Activated CD8-positive, alpha-beta memory T cell treated with anti-CD3 and anti-CD28 coated beads, Interleukin-2, amount 50 U/mL, for 4 hours (primary cell): Measurements from ENCODE around the gene NAPA.
"Not testable (repeated sequence)": the region's sequence is repeated elsewhere in the genome, so short reads cannot be mapped to it uniquely, and the experiment has no call there.

Source experiments
- DNase-seq: peaks from one replicate; pipeline ENCODE4 v3.0.0-alpha.2; 2020

The NAPA gene

DNA sequence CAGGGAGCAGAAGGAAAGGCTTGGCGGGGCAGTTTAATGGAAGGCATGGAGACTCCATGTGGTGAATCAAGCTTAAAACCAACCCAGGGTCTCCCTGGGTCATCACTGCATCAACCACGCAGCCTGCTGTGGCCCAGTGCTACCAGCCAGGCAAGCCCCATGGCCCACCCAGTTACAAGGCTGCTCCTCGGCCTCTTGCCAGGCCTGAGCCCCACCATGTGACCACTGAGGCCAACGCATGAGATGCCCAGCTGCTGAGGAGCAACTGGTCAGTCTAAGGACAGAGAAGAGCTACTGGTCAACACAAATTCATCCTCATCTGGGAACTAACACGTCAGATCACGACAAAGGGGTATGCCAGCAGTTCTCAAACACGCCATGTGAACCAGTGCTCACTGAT lies 15.5 kb downstream of the NAPA start:
- DNase-seq = no peak

DNA sequence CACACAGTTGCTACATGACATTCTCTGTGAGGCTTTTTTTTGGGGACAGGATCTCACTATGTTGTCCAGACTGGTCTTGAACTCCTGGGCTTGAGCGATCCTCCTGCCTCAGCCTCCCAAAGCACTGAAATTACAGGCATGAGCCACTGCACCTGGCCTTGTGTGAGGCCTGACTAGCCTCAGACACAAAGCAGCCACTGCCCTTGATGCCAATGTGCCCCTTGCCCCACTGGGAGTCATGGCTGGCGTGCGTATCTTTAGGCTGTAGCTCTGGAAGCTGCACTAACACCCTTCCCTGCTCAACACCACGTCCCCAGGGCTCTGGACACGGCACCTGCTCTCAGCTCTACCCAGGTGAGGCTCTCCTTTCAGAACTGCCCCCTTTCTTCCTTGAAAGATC lies 16.3 kb downstream of the NAPA start:
- DNase-seq = no peak

DNA sequence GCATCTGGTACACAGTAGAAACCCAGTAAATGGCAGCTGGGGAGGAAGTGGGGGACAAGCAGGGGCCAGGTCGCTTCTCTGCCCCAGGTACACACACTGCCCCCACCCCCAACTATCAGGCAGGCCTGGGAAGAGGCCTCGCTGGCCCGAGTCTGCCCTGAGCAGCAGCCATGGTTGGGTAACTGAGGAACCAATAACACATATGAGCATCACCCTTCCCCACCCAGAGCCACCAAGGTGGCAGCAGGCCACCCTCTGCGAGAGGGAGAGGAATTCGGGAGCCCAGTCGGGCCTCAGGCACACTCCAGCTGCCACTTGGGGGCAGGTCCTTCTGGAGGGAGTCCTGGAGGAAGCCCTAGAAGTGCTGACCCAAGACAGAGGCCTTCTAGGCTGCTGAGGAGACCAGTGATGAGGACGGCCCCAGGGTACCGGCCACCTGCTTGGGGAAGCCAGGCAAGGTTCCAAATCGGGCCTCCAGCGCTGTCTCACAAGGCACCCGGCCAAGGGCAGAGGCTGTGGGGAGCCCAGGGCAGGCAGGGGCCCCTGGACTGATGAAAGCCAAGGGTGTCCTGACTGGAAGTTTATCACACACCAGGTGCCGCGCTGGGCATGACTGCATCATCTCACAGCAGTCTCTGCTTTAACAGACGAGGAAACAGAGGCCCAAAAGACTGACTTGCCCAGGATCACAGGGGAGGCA lies 16.9 kb downstream of the NAPA start:
- no peak for DNase-seq

DNA sequence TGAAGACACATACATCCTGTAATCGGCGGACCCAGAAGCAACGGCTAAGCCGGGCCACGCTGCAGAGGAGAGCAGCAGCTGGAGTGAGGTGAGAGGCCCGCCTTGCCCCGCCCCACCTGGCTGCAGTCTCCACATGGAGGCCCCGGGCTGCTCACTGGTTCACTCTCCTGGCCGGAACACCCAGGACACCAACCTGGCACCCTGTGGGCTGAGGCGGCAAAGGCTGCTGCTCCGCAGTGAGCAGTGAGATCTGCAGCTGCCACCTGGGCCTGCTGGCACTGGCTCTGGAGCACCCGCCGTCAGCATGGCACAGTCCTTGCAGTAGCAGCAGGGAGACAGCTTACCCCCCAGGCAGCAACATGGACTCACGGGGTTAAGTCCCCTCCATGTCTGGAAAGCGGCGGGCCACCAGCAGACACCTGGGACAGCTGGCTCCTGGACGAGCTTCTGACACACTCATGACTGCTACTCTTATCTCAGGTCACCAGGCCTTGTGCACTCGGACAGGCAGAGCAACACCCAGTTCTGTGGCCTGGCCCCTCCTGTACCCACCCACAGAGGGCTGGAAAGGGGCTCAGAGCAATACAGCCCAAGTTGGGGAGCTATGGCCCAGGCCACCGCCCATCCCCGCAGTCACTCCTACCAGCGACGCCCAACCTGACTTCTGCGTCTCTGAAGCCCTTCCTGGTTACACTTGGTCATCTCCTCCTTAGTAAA lies 17.7 kb downstream of the NAPA start:
- DNase-seq = no peak

DNA sequence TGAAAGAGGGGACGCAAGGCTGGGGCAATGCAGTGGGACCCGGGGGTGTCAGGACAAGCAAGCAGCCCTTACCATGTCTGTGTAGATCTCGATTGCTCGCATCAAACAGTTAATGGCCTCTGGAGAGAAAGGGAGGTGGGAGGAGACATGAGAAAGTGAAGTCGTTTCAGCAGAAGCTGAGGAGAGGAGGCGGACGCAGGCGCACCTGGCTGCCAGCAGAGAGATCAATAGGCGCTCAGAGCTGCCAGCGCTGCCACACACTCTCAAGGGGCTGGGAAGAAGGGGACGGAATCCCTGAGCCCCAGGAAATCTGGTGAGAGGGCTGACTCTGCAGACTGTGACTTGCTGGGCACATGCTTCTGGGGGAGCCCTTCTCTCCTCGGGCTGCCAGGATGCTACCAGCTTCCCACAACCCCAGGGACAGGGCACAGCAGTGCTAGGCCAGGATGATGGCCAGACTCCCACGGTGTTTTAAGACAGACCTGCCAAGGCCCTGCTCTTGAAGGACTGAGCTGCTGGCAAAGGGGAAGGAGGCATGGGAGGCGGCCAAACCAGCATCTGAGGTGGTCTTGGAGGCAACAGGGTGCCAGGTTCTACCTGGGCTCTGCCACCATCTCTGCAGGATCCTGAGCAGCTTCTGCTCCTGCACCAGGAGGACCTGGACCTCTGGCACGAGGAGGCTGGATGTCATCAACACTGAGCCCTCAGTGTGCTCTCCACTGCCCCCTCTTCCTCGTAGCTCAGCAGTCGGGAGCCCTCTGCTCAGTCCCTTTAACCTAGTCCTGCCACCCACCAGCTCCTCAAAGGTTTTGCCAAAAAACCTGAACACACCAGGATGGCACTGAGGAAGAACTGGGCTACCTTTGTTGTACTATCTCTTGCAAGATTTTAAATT lies 19.1 kb downstream of the NAPA start:
- no peak for DNase-seq

DNA sequence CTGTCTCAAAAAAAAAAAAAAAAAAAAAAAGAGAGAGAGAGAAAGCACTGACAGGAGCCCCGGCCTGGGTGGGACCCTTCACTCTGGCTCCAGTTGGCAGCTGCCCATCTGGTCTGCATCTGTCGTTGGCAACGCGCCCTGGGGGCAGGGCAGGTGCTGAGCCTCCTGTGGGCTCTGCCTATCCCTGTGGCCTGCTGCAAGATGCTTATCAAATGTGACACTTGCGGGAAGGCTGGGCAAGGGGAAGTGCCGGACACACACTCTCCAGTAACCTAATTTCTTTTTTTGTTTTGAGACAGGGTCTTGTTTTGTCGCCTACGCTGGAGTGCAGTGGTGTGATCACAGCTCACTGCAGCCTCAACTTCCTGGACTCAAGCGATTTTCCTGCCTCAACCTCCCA lies 20.1 kb downstream of the NAPA start:
- no peak for DNase-seq

DNA sequence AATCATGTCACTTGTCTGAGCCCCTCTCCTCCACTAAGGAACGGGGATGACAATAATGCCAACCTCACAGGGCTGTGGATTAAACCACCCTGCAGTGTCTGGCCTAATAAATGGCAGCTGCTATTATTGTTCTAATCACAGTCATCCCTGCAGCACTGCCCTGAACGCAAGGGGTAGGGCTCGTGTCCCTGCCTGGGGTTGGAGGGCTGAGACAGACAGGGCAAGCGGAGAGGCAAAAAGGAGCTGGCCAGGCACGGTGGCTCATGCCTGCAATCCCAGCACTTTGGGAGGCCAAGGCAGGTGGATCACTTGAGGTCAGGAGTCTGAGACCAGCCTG lies 20.7 kb downstream of the NAPA start:
- DNase-seq = no peak

DNA sequence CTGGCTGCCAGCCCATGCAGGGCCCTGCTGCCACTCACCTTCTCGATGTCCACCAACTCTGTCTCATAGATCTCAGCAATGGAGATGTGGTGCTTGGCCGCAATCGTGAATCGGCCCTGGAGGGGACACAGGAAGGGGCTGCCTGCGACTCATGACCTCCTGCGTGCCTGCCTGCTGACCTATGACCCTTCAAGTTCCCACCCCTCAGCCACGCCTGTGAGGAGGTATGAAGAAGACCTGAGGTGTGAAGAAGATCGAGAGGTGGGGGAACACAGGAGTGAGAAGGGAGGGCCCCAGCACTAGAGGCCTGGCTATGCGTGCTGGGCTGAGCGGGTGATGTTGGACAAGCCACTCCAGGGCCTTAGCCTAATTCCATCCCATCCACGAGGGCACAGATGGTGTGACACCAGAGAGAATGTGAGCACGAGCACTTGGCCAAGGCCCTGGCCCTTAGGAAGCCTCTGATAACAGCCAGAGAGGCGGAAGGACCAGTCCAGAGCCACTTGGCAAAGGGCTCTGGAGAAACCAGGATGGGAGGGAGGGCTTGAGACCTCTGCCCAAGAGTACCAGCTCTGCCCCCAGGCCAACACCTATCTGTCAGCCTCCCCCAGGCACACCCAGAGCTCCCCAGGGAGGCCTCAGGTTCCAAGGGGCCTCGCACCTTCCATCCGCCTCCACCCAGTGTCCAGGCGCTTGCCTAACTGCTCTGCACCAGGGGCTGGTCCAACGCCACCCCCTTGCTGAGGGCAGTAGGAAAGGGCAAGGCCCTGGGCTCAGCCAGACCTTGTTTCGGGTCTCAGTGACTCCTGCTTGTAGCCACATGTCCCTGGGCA lies 21.3 kb downstream of the NAPA start:
- no peak for DNase-seq

DNA sequence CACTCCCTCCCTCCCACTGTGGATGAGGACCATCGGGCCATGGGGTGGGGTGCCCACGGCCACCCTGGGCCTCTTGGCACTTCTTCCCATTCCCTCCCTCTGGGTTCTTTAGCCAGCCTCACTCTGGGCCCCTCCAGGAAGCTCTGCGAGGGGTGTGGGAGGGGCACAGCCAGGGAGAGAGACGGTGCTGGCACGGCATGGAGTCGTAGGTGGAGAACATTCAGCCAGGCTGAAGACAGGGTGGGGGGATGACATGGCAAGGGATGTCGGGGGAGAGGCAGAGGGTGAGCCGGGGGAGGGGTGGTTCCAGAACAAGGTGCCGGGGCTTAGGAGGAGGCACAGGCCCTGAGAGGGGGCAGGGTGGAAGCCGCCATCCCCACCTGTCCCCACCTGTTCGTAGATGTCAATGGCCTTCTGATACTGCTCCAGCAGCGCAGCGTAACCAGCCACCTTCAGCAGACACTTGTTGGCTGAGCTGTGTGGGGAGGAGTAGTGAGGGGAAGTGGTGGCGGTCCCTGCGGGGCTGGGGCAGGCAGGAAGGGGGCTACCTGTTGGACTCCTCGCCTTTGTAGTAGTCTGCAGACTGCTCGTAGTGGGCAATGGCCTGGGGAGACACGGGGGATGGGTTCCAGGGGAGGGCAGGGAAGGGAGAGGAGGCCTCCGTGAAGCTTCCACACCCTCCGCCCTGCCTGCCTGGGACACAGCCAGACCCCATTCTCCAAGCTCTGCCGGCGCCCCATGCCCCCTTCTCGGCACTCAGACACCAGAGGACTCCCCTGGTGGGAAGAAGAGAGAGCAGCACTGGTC lies 22.1 kb downstream of the NAPA start:
- DNase-seq = no peak

DNA sequence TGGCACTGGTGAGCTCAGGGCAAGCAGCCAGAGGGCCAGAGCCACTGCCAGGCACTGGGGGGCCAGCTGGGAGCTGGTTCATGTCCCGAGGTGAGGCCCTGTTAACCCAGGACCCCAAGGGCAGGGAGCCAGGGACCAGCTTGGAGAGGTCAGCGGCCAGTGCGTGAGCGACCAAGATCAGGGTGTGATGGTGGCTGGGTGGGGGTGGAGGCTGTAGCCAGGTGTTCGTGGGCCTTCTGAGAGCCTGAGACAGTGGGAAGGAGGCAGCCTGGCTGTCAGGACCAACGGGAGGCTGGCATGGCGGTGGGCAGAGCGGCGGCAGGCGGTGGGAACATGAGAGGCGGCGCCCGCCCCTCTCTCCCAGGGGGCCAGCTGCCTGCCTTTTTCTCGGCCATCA lies 22.7 kb downstream of the NAPA start:
- no peak for DNase-seq

DNA sequence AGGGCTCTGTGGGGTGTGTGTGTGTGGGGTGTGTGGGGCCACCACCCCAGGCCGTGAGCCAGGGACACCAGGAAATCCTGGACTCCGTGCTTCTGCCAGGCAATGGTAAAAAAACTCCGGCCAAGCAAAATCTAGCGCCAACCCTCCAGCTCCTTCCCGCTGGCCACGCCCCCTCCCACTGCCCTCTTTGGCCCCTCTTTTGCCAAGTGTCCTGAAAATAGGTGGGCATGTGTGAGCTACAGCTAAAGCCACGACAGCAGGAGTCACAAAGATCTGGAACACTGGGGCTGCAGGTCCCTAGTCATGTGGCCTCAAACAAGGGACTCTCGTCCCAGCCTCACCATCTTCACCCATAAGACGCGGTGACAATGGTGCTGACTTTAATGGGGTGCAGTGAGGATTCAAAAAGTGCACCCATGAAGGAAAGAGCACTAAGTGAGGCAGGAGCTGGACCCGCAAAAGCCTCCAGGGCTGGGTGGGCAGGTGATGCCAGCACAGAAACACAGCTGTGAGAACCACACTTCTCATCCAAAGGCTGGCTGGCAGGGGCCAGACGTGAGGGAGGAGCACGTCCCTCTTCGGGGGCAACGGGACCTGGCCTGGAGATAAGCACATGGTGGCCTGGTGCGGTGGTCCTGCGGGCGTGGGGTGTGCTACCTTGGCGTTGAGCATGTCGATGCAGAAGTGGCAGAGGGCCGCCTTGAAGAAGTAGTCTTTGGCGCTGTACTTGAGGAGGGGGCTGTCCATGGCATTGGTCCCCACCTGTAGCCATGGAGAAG lies 23.3 kb downstream of the NAPA start:
- DNase-seq = no peak

DNA sequence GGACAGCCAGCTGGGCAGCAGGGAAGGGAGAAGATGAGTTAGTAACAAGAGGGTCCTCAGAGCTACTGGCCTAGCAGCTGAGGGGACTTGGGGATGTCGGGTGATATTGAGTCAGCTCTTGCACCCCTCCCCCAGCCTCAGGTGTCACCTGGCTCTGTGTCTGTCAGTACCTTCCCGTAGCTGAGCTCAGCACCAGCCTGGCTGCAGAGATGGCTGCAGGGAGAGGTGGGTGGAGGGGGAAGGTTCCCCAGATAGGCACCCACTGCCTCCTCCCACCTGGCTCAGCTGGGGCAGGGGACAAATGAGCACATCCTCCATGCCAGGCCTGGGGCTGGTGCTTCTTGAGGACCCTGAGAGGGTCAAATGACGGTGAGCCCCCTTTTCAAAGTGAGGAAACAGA lies 24.0 kb downstream of the NAPA start:
- no peak for DNase-seq

DNA sequence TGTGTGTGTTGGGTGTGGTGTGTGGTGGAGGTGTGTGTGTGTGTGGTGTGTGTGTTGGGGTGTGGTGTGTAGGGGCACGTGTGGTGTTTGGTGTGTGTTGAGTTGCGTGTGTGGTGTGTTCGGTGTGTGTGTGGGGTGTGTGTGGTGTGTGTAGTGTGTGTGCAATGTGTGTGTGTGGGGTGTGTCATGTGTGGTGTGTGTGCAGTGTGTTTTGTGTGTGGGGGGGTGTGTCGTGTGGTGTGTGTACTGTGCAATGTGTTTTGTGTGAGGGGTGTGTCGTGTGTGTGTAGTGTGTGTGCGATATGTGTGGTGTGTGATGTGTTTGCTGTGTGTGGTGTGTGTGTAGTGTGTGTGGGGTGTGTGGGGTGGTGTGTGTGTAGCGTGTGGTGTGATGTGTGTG lies 24.8 kb downstream of the NAPA start:
- no peak for DNase-seq

DNA sequence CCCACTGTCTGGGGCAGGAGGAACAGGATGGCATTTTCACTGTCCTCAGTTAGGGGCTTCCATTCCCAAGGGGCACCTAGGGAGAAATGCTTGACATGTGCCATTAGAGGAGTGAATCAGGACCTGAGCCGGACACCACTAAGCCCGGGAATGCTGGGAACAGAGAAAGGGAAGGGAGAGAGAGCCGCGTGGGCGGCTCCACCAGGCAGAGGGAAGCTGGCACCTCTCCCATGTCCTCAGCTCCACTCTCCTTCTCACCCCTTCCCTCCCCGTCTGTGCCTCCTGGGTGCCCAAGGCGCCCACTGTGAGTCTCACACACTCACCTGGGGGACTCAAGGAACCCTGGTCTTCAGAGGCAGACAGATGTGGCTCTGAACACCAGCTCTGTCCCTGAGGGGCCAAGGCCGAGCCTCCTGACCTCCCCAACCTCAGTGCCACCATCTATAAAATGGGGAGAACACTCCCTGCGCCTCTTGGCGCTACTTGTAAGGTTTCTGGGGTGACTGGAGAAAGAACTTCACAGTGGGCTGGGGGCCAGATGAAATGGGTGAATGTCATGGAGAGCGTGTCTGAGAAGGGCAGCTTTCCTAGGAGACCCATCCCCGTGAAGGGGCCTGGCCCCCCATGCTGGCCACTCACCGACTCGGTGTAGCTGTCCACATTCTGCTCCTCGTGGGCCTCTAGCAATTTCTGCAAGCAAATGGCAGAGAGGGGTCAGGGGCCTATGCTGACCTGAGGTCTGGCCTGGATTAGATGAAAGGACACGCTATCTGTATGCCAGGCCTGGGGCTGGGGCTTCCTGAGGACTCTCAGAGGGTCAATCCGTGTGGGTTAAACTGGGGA lies 25.6 kb downstream of the NAPA start:
- DNase-seq = no peak

DNA sequence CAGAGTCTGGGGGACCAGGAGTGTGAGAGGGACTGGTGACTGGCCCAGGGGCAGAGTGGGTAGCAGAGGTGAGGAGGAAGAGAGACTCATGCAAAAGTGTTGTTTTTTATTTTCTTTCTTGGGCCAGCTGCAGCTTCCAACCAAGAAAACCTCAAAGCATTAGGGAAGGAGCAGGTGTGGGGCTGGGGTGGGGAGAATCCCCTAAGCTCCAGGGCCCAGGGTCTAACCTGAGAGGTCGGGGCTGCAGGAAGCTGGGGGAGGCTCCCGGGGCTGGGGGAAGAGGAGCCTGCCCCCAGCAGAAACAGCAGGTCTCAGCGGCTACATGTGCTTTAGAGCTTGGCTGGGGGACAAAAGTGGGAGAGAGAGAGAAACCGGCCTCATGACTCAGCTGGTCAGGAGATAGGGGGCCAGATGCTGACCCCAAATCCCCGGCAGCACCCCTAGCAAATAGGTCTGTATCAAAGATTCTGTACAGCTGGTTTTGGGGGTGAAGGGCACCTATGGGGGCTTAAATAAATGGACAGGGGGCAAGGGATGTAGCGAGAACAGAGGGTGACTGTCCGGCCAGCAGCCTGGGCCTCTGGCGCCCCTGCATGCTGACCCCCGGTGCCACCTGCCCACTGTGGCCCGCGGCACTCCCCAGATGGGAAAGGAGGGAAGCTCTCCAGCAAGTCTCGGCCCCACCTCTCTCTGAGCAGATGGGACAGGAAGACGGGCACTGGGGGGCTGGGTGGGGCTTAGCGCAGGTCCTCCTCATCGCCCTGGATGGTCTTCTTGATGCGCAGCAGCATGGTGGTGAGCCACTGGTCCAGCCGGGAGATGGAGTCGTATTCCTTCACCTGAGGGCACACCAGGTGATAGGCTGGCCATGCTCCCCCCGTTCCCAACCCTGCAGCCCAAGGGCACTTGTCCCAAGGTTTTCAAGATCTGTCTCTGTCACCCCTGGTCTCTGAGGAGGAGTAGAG lies 27.0 kb downstream of the NAPA start:
- no peak for DNase-seq

DNA sequence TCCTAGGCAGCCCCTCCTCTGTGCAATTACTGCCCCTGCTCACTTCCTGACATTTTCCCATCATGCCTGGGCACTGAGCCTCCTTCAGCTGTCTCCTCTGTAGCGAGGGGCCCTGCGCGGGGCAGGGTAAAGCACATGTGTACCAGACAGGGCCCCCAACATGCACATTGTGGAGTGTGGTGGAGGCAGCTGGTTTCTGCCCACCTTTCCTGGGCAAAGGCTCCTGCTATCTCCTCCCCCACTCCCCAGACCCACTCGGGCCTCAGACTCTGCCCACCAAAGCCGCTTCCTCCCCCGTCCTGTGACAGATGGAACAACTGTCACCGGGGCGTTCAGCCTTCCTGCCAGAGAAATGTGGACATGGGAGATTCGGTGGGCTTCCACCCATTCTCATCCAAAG lies 28.0 kb downstream of the NAPA start:
- DNase-seq = no peak

DNA sequence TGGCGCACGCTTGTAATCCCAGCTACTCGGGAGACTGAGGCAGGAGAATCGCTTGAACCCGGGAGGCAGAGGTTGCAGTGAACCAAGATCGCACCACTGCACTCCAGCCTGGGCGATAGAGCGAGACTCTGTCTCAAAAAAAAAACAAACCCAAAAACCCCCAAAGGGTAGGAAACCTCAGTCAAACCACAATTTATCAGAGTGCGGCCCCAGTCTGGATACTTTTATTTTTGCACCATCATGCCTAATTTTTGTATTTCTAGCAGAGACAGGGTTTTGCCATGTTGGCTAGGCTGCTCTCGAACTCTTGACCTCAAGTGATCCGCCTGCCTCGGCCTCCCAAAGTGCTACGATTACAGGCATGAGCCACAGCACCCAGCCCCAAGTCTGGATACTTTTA lies 28.6 kb downstream of the NAPA start:
- DNase-seq = not testable (repeated sequence)

DNA sequence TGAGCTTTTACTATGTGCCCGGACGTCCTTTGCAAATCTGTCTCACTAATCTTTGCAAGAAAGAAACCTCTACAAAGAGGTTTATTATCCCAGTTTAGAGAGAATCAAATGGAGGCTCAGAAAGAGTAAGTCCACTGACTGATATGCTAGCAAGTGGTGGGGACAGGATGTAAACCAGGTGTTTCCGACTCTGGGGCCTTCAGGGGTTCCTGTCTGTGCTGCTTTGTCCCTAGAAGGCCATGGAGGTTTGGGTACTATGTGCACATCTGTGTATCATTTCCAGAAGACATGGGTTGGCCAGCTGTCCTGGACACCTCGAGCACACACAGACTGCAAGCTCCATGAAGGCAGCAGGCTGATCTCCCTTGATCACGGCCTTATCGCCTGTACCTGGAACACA lies 29.7 kb downstream of the NAPA start:
- no peak for DNase-seq
